Trophoblast cell (in vitro differentiated cells and primary cell): Measurements from ENCODE around the gene MPP3.
A peak's percentile ranks its signal among the peaks of the same experiment; 100 is the strongest.

Source experiments
- DNase-seq, 2 donors: peaks; one replicate each; pipeline ENCODE4 v3.0.0-alpha.2; 2016
- H2AFZ ChIP-seq: 2 replicates; pipeline ENCODE4 v1.6.1; 2013; ENCODE audit warnings: low read length, moderate library complexity, mild to moderate bottlenecking; ENCODE audit not compliant: insufficient read depth, poor library complexity
- H2AK5ac ChIP-seq: 2 replicates; pipeline ENCODE4 v1.6.1; 2013; ENCODE audit warnings: mild to moderate bottlenecking, low read length
- H2BK120ac ChIP-seq: 2 replicates; pipeline ENCODE4 v1.6.1; 2013; ENCODE audit warnings: low read length, mild to moderate bottlenecking, moderate library complexity; ENCODE audit not compliant: insufficient read depth, poor library complexity
- H2BK12ac ChIP-seq: 2 replicates; pipeline ENCODE4 v1.6.1; 2013; ENCODE audit warnings: mild to moderate bottlenecking, low read length, moderate library complexity
- H2BK5ac ChIP-seq: 2 replicates; pipeline ENCODE4 v1.6.1; 2013; ENCODE audit warnings: low read length, low read depth, moderate library complexity, mild to moderate bottlenecking; ENCODE audit not compliant: poor library complexity
- H3K14ac ChIP-seq: 2 replicates; pipeline ENCODE4 v1.6.1; 2013; ENCODE audit warnings: mild to moderate bottlenecking, low read length
- H3K18ac ChIP-seq: 2 replicates; pipeline ENCODE4 v1.6.1; 2013; ENCODE audit warnings: mild to moderate bottlenecking, low read length
- H3K23ac ChIP-seq: 2 replicates; pipeline ENCODE4 v1.6.1; 2013; ENCODE audit warnings: low read length
- H3K27ac ChIP-seq: 2 replicates; pipeline ENCODE4 v1.5.1; 2013; ENCODE audit warnings: low read depth, mild to moderate bottlenecking, inconsistent platforms, low read length, moderate library complexity
- H3K27me3 ChIP-seq: 2 replicates; pipeline ENCODE4 v1.6.1; 2013; ENCODE audit warnings: inconsistent platforms, mild to moderate bottlenecking, low read length, moderate library complexity; ENCODE audit not compliant: insufficient read depth
- H3K36me3 ChIP-seq, 2 experiments: 1 replicate in 1 of 2; 2 replicates in 1 of 2; pipeline ENCODE4 v1.6.1; 2013; ENCODE audit warnings: low read length in 2 of 2, mild to moderate bottlenecking in 2 of 2, moderate library complexity in 1 of 2; ENCODE audit not compliant: insufficient read depth in 2 of 2, control insufficient read depth in 1 of 2
- H3K4ac ChIP-seq: 2 replicates; pipeline ENCODE4 v1.6.1; 2013; ENCODE audit warnings: low read depth, mild to moderate bottlenecking, low read length, moderate library complexity
- H3K4me1 ChIP-seq, 2 experiments: 1 replicate in 1 of 2; 2 replicates in 1 of 2; pipeline ENCODE4 v1.6.1; 2013; ENCODE audit warnings: low read length in 2 of 2, mild to moderate bottlenecking in 2 of 2, moderate library complexity in 1 of 2; ENCODE audit not compliant: insufficient read depth in 2 of 2, control insufficient read depth in 1 of 2
- H3K4me2 ChIP-seq: 2 replicates; pipeline ENCODE4 v1.6.1; 2013; ENCODE audit warnings: inconsistent platforms, mild to moderate bottlenecking, low read length, moderate library complexity
- H3K4me3 ChIP-seq: 2 replicates; pipeline ENCODE4 v1.5.1; 2013; ENCODE audit warnings: mild to moderate bottlenecking, low read depth, low read length, inconsistent platforms
- H3K79me1 ChIP-seq: one replicate; pipeline ENCODE4 v1.6.1; 2013; ENCODE audit warnings: low read length
- H3K79me2 ChIP-seq: 2 replicates; pipeline ENCODE4 v1.6.1; 2013; ENCODE audit warnings: low read length, mild to moderate bottlenecking; ENCODE audit not compliant: control insufficient read depth, insufficient read depth, poor library complexity
- H3K9ac ChIP-seq: 2 replicates; pipeline ENCODE4 v1.6.1; 2013; ENCODE audit warnings: mild to moderate bottlenecking, low read length
- H3K9me3 ChIP-seq: 2 replicates; pipeline ENCODE4 v1.6.1; 2013; ENCODE audit warnings: low read depth, mild to moderate bottlenecking, control low read depth, inconsistent platforms, low read length; ENCODE audit not compliant: insufficient read depth
- H4K12ac ChIP-seq: 2 replicates; pipeline ENCODE4 v1.6.1; 2013; ENCODE audit warnings: low read depth, mild to moderate bottlenecking, low read length, moderate library complexity
- H4K8ac ChIP-seq: 2 replicates; pipeline ENCODE4 v1.6.1; 2013; ENCODE audit warnings: low read depth, mild to moderate bottlenecking, low read length, moderate library complexity
- H4K91ac ChIP-seq: one replicate; pipeline ENCODE4 v1.6.1; 2013; ENCODE audit warnings: low read depth, mild to moderate bottlenecking, low read length, moderate library complexity
- WGBS: extraction: QIAGEN DNeasy Blood & Tissue Kit; methylation state at CpG from one replicate; pipeline ENCODE4 v1.1.7; 2013; ENCODE audit warnings: missing lambda C conversion rate; ENCODE audit not compliant: insufficient read length, insufficient coverage; ENCODE audit errors: extremely low coverage; 5-methylcytosine and 5-hydroxymethylcytosine counted together

MPP3 gene

GRCh38 chr17:43769426-43769825, 63.5 kb downstream of the MPP3 start:
- no CpG with 5 or more reads among the region's 16 CpGs for WGBS
- Histone ChIP-seq H4K8ac (no peak overlapping the region), H3K18ac (no peak overlapping the region), H3K79me1 (no peaks in the 10 kb centered on the region), H2BK12ac (no peak overlapping the region), H3K23ac (no peak overlapping the region), H2BK120ac (no peak overlapping the region), H3K4ac (no peak overlapping the region), H2BK5ac (no peak overlapping the region), H3K4me2 (no peak overlapping the region), H4K12ac (no peak overlapping the region), H4K91ac (no peak overlapping the region), H3K27me3 (no peaks in the 10 kb centered on the region), H3K79me2 (no peaks in the 10 kb centered on the region), H3K36me3 (peaks cover 56 to 62% of the 10 kb centered on the region in 2 experiments), H3K4me1 (no peaks in the 10 kb centered on the region), H3K27ac (no peak overlapping the region), H2AFZ (no peak overlapping the region), H2AK5ac (no peak overlapping the region), H3K4me3 (no peak overlapping the region), H3K14ac (no peak overlapping the region), H3K9me3 (peaks cover 1% of the 10 kb centered on the region), H3K9ac (no peak overlapping the region)
- DNase-seq, result no peak

GRCh38 chr17:43768943-43769342, 64.0 kb downstream of the MPP3 start:
- Histone ChIP-seq H2BK12ac (no peak overlapping the region), H3K18ac (no peak overlapping the region), H3K27me3 (no peaks in the 10 kb centered on the region), H2AK5ac (no peak overlapping the region), H3K4me1 (no peaks in the 10 kb centered on the region), H3K27ac (no peak overlapping the region), H2BK120ac (no peak overlapping the region), H4K12ac (no peak overlapping the region), H3K23ac (no peak overlapping the region), H3K4me3 (no peak overlapping the region), H3K4ac (no peak overlapping the region), H3K9me3 (peaks cover 1% of the 10 kb centered on the region), H3K79me2 (no peaks in the 10 kb centered on the region), H3K79me1 (no peaks in the 10 kb centered on the region), H2AFZ (no peak overlapping the region), H3K14ac (no peak overlapping the region), H4K91ac (no peak overlapping the region), H2BK5ac (no peak overlapping the region), H4K8ac (no peak overlapping the region), H3K4me2 (no peak overlapping the region), H3K9ac (no peak overlapping the region), H3K36me3 (peaks cover 51 to 57% of the 10 kb centered on the region in 2 experiments)
- no CpG with 5 or more reads among the region's 7 CpGs for WGBS
- DNase-seq, result no peak

- no CpG with 5 or more reads among the region's 9 CpGs for WGBS
- H3K4me1 ChIP-seq, result no peaks in the 10 kb centered on the region
- H3K18ac ChIP-seq, result no peak overlapping the region
- no peaks in the 10 kb centered on the region for H3K79me2 ChIP-seq
- H3K4me3 ChIP-seq, result no peak overlapping the region
- H4K91ac ChIP-seq, result no peak overlapping the region
- H3K14ac ChIP-seq, result no peak overlapping the region
- no peak overlapping the region for H3K4me2 ChIP-seq
- H4K12ac ChIP-seq, result no peak overlapping the region
- H2AK5ac ChIP-seq, result no peak overlapping the region
- no peak overlapping the region for H2AFZ ChIP-seq
- H3K79me1 ChIP-seq, result no peaks in the 10 kb centered on the region
- H2BK12ac ChIP-seq, result no peak overlapping the region
- no peak overlapping the region for H3K23ac ChIP-seq
- no peak overlapping the region for H3K4ac ChIP-seq
- no peak overlapping the region for H4K8ac ChIP-seq
- no peak overlapping the region for H3K27ac ChIP-seq
- H2BK120ac ChIP-seq, result no peak overlapping the region
- peaks cover 47 to 54% of the 10 kb centered on the region in 2 experiments for H3K36me3 ChIP-seq
- no peak overlapping the region for H2BK5ac ChIP-seq
- H3K9me3 ChIP-seq, result peaks cover 1% of the 10 kb centered on the region
- no peak overlapping the region for H3K9ac ChIP-seq
- DNase-seq, result peak; percentile 19 to 21
- H3K27me3 ChIP-seq, result no peaks in the 10 kb centered on the region
These were observed 64.6 kb downstream of the MPP3 start for GRCh38 chr17:43768382-43768781.

- no peak overlapping the region for H3K4ac ChIP-seq
- H2AK5ac ChIP-seq, result no peak overlapping the region
- H3K27ac ChIP-seq, result no peak overlapping the region
- no peak overlapping the region for H2BK12ac ChIP-seq
- no peaks in the 10 kb centered on the region for H3K79me2 ChIP-seq
- H3K79me1 ChIP-seq, result no peaks in the 10 kb centered on the region
- H2AFZ ChIP-seq, result no peak overlapping the region
- no peak overlapping the region for H3K9ac ChIP-seq
- no peaks in the 10 kb centered on the region for H3K27me3 ChIP-seq
- no peak overlapping the region for H4K8ac ChIP-seq
- no peaks in the 10 kb centered on the region for H3K4me1 ChIP-seq
- no peak overlapping the region for H3K18ac ChIP-seq
- H3K4me3 ChIP-seq, result no peak overlapping the region
- peaks cover 1% of the 10 kb centered on the region for H3K9me3 ChIP-seq
- no peak overlapping the region for H3K14ac ChIP-seq
- H2BK120ac ChIP-seq, result no peak overlapping the region
- WGBS, result no CpG with 5 or more reads among the region's 5 CpGs
- DNase-seq, result no peak
- H4K12ac ChIP-seq, result no peak overlapping the region
- no peak overlapping the region for H3K23ac ChIP-seq
- no peak overlapping the region for H2BK5ac ChIP-seq
- H4K91ac ChIP-seq, result no peak overlapping the region
- no peak overlapping the region for H3K4me2 ChIP-seq
- peaks cover 40 to 47% of the 10 kb centered on the region in 2 experiments for H3K36me3 ChIP-seq
These were observed 65.3 kb downstream of the MPP3 start for GRCh38 chr17:43767713-43768059.
